Measurements from ENCODE around the gene RNASE1.
"Not testable (repeated sequence)": the region's sequence is repeated elsewhere in the genome, so short reads cannot be mapped to it uniquely, and the experiment has no call there.

GRCh38 chr14:20826666-20827065 is 24.0 kb upstream of the RNASE1 start:
- TF ChIP-seq CTCF (IDR thresholded peaks at IDR 0.05; ENCODE audit: low read depth, low read length); EZH2phosphoT487 (IDR thresholded peaks at IDR 0.05; ENCODE audit: low read depth): not testable (repeated sequence)

Measured in OCI-LY3 (cell line).